ENCODE results near the gene SAC3D1. TPM values are rescaled to one million over a fixed set of nuclear protein-coding genes. Genes with fewer than 3 reads are reported as not detected.
A peak's percentile ranks its signal among the peaks of the same experiment; 100 is the strongest.

SAC3D1 gene
- total RNA-seq, 2 experiments from 2014 or later, result 19.2 to 20.3 TPM

GRCh38 chr11:65066315-65066714 is 25.3 kb downstream of the SAC3D1 start:
- no peak for DNase-seq
- Mint-ChIP-seq H3K27me3 (ENCODE audit: low read depth) (no peaks in the 10 kb centered on the region), H3K36me3 (ENCODE audit: low read depth) (no peaks in the 10 kb centered on the region), H3K4me3 (no peak overlapping the region), H3K27ac (no peak overlapping the region), H3K9me3 (no peaks in the 10 kb centered on the region), H3K4me1 (ENCODE audit: low read depth) (peaks cover 2% of the 10 kb centered on the region)
- CTCF ChIA-PET, result interaction anchor here (0.5 kb wide), 1 partner anchor 18 kb away, joined by 3 read pairs; no protein-coding TSS in a partner anchor
- intact Hi-C loops (cut with micrococcal nuclease), result no loop called here

DNA sequence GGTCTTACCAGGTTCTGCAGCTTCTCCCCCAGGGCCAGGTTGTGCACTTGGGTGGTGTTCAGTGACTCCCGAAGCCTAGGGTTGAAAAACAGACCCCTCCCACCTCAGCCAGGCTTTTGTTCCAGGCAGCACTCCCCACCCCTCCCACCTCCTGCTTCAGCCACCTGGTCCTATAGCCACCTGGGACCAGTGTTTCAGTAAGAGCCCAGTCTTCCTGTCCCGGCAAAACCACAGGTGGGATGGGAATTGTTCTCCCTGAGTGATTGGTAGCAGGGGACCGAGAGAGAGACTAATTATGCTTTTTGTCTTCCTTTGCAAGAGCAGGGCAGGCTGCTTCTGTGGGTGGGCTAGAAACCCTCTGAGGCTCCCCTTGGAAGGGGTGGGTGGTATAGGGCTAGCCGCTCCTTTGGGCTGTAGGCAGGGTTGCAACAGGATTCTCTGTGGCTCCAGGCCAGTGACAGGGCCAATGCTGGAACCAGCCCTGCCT is 25.8 kb downstream of the SAC3D1 start:
- Mint-ChIP-seq H3K4me3 (no peak overlapping the region), H3K27me3 (ENCODE audit: low read depth) (no peaks in the 10 kb centered on the region), H3K9me3 (no peaks in the 10 kb centered on the region), H3K27ac (no peak overlapping the region), H3K4me1 (ENCODE audit: low read depth) (peaks cover 2% of the 10 kb centered on the region), H3K36me3 (ENCODE audit: low read depth) (no peaks in the 10 kb centered on the region)
- intact Hi-C loops (cut with micrococcal nuclease), result no loop called here
- CTCF ChIA-PET, result no interaction called here
- no peak for DNase-seq

GRCh38 chr11:65067446-65067845 is 26.4 kb downstream of the SAC3D1 start:
- Mint-ChIP-seq H3K27me3 (ENCODE audit: low read depth) (no peaks in the 10 kb centered on the region), H3K9me3 (no peaks in the 10 kb centered on the region), H3K4me3 (no peak overlapping the region), H3K36me3 (ENCODE audit: low read depth) (no peaks in the 10 kb centered on the region), H3K4me1 (ENCODE audit: low read depth) (peaks cover 2% of the 10 kb centered on the region), H3K27ac (no peak overlapping the region)
- CTCF ChIA-PET, result no interaction called here
- intact Hi-C loops (cut with micrococcal nuclease), result no loop called here
- no peak for DNase-seq

GRCh38 chr11:65069217-65069616 is 28.2 kb downstream of the SAC3D1 start:
- Mint-ChIP-seq H3K27me3 (ENCODE audit: low read depth) (no peaks in the 10 kb centered on the region), H3K4me3 (no peak overlapping the region), H3K27ac (no peak overlapping the region), H3K36me3 (ENCODE audit: low read depth) (no peaks in the 10 kb centered on the region), H3K4me1 (ENCODE audit: low read depth) (peaks cover 2% of the 10 kb centered on the region), H3K9me3 (no peaks in the 10 kb centered on the region)
- intact Hi-C loops (cut with micrococcal nuclease), result no loop called here
- no peak for DNase-seq
- CTCF ChIA-PET, result interaction anchor here (0.9 kb wide), 1 partner anchor 14 kb away, joined by 3 read pairs; no protein-coding TSS in a partner anchor

DNA sequence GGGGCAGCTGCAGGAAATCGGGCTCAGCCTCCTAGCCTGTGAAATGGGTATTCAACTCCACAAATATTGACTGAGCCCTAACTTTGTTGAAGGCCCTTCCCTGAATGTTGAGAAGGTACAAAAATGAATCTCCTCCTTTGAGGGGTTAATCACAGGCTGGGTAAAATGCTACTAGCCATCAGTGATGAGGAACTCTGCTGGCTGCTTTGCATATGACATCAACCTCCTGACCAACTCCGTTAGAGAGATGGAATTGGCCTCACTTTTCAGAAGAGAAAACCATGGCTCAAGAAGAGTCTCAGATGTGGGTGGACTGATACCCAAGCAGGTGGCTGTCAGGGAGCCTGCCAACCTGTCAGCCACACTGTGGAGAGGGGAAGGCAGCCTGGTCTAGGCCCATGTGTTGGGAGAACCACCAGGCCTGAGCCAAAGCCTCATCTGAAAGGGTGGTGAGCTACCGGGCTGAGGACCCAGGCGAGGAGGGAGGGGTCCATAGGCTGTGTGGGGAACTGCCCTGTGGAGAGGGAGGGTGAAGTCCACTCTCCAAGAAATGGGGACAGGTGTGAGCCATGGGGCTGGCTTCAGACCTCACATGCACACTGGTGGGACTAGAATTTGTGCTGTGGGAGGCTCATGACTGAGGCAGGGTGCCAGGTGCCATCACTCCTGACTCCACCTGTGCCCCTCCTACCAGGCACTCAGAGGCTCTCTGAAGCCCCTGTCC is 31.1 kb downstream of the SAC3D1 start:
- H3K36me3 Mint-ChIP-seq (ENCODE audit: low read depth), result peaks cover 13% of the 10 kb centered on the region
- H3K27ac Mint-ChIP-seq, result no peak overlapping the region
- no peaks in the 10 kb centered on the region for H3K27me3 Mint-ChIP-seq (ENCODE audit: low read depth)
- no peaks in the 10 kb centered on the region for H3K9me3 Mint-ChIP-seq
- DNase-seq, result no peak
- intact Hi-C loops (cut with micrococcal nuclease), result no loop called here
- no peak overlapping the region for H3K4me3 Mint-ChIP-seq
- CTCF ChIA-PET, result no interaction called here
- peaks cover 2% of the 10 kb centered on the region for H3K4me1 Mint-ChIP-seq (ENCODE audit: low read depth)

GRCh38 chr11:65072631-65072966 is 31.6 kb downstream of the SAC3D1 start:
- no peak for DNase-seq
- H3K27ac Mint-ChIP-seq, result no peak overlapping the region
- intact Hi-C loops (cut with micrococcal nuclease), result no loop called here
- no peak overlapping the region for H3K4me3 Mint-ChIP-seq
- H3K9me3 Mint-ChIP-seq, result no peaks in the 10 kb centered on the region
- CTCF ChIA-PET, result interaction anchor here (0.6 kb wide), 1 partner anchor 85 kb away, joined by 3 read pairs; no protein-coding TSS in a partner anchor
- H3K36me3 Mint-ChIP-seq (ENCODE audit: low read depth), result peaks cover 18% of the 10 kb centered on the region
- H3K4me1 Mint-ChIP-seq (ENCODE audit: low read depth), result peaks cover 4% of the 10 kb centered on the region
- no peaks in the 10 kb centered on the region for H3K27me3 Mint-ChIP-seq (ENCODE audit: low read depth)

- Mint-ChIP-seq H3K27me3 (ENCODE audit: low read depth) (no peaks in the 10 kb centered on the region), H3K4me1 (ENCODE audit: low read depth) (peaks cover 37% of the 10 kb centered on the region)
- intact Hi-C loops (cut with micrococcal nuclease), result no loop called here
Observed at GRCh38 chr11:65077451-65077850, 36.4 kb downstream of the SAC3D1 start.

DNA sequence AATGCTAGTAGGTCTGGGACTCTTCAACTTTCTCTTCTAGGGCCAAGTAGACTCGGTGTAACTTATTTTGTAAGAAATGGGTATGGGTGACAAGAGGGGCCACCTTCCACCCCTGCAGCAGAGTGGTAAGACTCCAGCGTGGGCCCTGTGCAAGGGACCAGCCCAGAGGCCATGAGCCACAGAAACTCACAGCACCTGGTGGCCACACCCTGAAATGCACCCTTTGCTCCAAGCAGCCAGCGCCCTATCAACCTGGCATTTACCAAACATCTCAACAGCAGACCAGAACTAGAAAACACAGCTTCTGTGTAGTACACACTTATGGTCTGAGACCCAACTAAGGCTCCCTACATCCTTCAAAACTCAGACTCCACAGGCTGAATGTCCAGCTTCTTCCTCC is 37.1 kb downstream of the SAC3D1 start:
- Mint-ChIP-seq H3K27ac (peak overlapping the region; percentile 39), H3K36me3 (ENCODE audit: low read depth) (peaks cover 69% of the 10 kb centered on the region), H3K27me3 (ENCODE audit: low read depth) (no peaks in the 10 kb centered on the region), H3K4me1 (ENCODE audit: low read depth) (peaks cover 43% of the 10 kb centered on the region), H3K9me3 (no peaks in the 10 kb centered on the region), H3K4me3 (no peak overlapping the region)
- intact Hi-C loops (cut with micrococcal nuclease), result loop anchor here (1.0 kb wide), 1 partner anchor 65 kb away; no protein-coding TSS in a partner anchor
- DNase-seq, result peak; percentile 71
- CTCF ChIA-PET, result interaction anchor here (1.1 to 1.4 kb wide), 2 partner anchors 37 to 66 kb away, joined by 3 read pairs; partner anchors contain the start of gene SAC3D1

More at GRCh38 chr11:65077451-65077850, 36.4 kb downstream of the SAC3D1 start:
- DNase-seq, result no peak
- no peak overlapping the region for H3K27ac Mint-ChIP-seq
- CTCF ChIA-PET, result interaction anchor here (1.1 to 1.4 kb wide), 4 partner anchors 34 to 65 kb away, joined by 3 read pairs; partner anchors contain the start of genes SAC3D1 and TM7SF2
- no peaks in the 10 kb centered on the region for H3K9me3 Mint-ChIP-seq
- H3K4me3 Mint-ChIP-seq, result no peak overlapping the region
- H3K36me3 Mint-ChIP-seq (ENCODE audit: low read depth), result peaks cover 62% of the 10 kb centered on the region

GRCh38 chr11:65078786-65079342 is 37.9 kb downstream of the SAC3D1 start:
- Mint-ChIP-seq H3K4me3 (no peak overlapping the region), H3K4me1 (ENCODE audit: low read depth) (peaks cover 43% of the 10 kb centered on the region), H3K36me3 (ENCODE audit: low read depth) (peaks cover 74% of the 10 kb centered on the region), H3K27me3 (ENCODE audit: low read depth) (no peaks in the 10 kb centered on the region), H3K27ac (no peak overlapping the region), H3K9me3 (no peaks in the 10 kb centered on the region)
- no peak for DNase-seq
- CTCF ChIA-PET, result interaction anchor here (1.1 to 1.4 kb wide), 2 partner anchors 38 to 66 kb away, joined by 3 read pairs; partner anchors contain the start of gene SAC3D1
- intact Hi-C loops (cut with micrococcal nuclease), result loop anchor here (1.0 kb wide), 1 partner anchor 66 kb away; no protein-coding TSS in a partner anchor

DNA sequence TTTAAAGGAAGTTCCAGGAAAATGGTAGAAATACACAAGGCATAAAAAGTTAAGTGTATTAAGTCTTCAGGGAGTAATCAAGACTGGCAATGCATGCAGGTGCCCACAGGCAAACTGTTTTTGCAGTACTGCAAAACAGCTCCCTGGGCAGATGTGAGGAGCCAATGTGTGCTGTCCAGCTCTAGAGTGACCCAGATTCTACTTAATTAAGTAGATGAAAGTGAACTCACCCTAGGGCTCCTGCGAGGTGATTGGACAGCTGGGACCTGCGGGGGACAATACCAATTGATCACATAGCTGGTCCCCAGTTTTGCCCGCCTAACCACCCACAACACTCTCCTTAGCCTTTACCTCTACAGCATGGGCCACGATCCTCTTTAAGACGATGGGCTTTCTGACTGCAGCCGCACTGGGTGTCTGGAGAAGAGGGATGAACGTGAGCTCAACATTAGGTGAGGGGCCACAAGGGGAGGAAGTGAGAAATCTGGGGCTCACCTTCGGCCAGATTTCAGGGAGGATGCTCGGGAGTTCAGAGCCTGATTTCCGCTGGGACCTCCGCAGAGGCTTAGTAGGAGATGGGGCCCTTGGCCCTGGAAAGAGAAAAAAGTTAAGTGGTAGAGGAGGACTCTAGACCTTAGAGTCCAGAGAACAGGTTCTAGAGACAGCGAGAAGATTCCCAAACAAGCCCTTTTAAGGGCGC is 42.3 kb downstream of the SAC3D1 start:
- intact Hi-C loops (cut with micrococcal nuclease), result loop anchor here (5.0 to 10.0 kb wide), 2 partner anchors 166 to 838 kb away; partner anchors contain the start of genes ATG2A, FKBP2 and PPP1R14B
- H3K36me3 Mint-ChIP-seq (ENCODE audit: low read depth), result peaks cover 55% of the 10 kb centered on the region

GRCh38 chr11:65083834-65084597 is 43.0 kb downstream of the SAC3D1 start, which contains the start of the genes CDCA5 and ZFPL1:
Gene CDCA5, minus strand, starts transcription at chr11:65084040. Its CDS starts 62 bp downstream, at chr11:65083978.
Gene ZFPL1, plus strand, starts transcription at chr11:65084222. Its CDS starts 477 bp downstream, at chr11:65084699.
- H3K27me3 Mint-ChIP-seq (ENCODE audit: low read depth), result no peaks in the 10 kb centered on the region
- H3K9me3 Mint-ChIP-seq, result no peaks in the 10 kb centered on the region
- H3K36me3 Mint-ChIP-seq (ENCODE audit: low read depth), result peaks cover 54% of the 10 kb centered on the region
- intact Hi-C loops (cut with micrococcal nuclease), result loop anchor here (1.0 to 10.0 kb wide), 8 partner anchors 12 to 839 kb away; partner anchors contain the start of genes ATG2A, FAU, FKBP2 and MRPL49
- H3K4me1 Mint-ChIP-seq (ENCODE audit: low read depth), result peaks cover 39% of the 10 kb centered on the region
- CTCF ChIA-PET, result interaction anchor here (1.5 to 1.6 kb wide), 2 partner anchors 26 to 33 kb away, joined by 4 read pairs; partner anchors contain the start of gene ZNHIT2
- H3K4me3 Mint-ChIP-seq, result peak within 1 kb of the TSS; percentile 92
- DNase-seq, result peak; percentile 97
- H3K27ac Mint-ChIP-seq, result peak within 1 kb of the TSS; percentile 97

More for the DNA sequence above, 42.3 kb downstream of the SAC3D1 start:
- CTCF ChIA-PET, result interaction anchor here (0.7 to 1.8 kb wide), 7 partner anchors 14 to 161 kb away, joined by 3 to 12 read pairs (median 4); partner anchors contain the start of genes ARL2 and ZNHIT2
- Mint-ChIP-seq H3K4me1 (ENCODE audit: low read depth) (peaks cover 46% of the 10 kb centered on the region), H3K4me3 (peak overlapping the region; percentile 92), H3K9me3 (no peaks in the 10 kb centered on the region), H3K27me3 (ENCODE audit: low read depth) (no peaks in the 10 kb centered on the region), H3K27ac (peak overlapping the region; percentile 97)
- peak; percentile 20 for DNase-seq
